Measurements from ENCODE around the gene PDGFRA. TPM values are rescaled to one million over a fixed set of nuclear protein-coding genes. Genes with fewer than 3 reads are reported as not detected.
"Not testable (repeated sequence)": the region's sequence is repeated elsewhere in the genome, so short reads cannot be mapped to it uniquely, and the experiment has no call there.

PDGFRA gene
- total RNA-seq, 2 experiments from 2014 or later = not detected

GRCh38 chr4:54337009-54337408 is 107.9 kb downstream of the PDGFRA start:
- ATAC-seq (ENCODE audit: poor library complexity) (no peak), DNase-seq (no peak)
- ChIA-PET CTCF (no interaction called here), POLR2A (no interaction called here)
- Histone ChIP-seq H3K36me3 (ENCODE audit: insufficient read depth, low read length) (no peaks in the 10 kb centered on the region), H3K9me3 (ENCODE audit: control insufficient read depth in 1 of 2, insufficient read depth in 1 of 2, low read length in 2 of 2) (no peaks in the 10 kb centered on the region), H3K27me3 (ENCODE audit: control insufficient read depth in 1 of 2, insufficient read depth in 2 of 2, low read length in 2 of 2) (peaks cover 0 to 4% of the 10 kb centered on the region in 2 experiments), H3K4me3 (ENCODE audit: low read length) (no peak overlapping the region), H3K4me1 (ENCODE audit: insufficient read depth, low read length) (no peaks in the 10 kb centered on the region), H3K27ac (ENCODE audit: low read depth in 1 of 2, low read length in 2 of 2) (no peak overlapping the region)
- no peaks in the 10 kb centered on the region for H3K9me3 Mint-ChIP-seq
- intact Hi-C loops (cut with DNase I, micrococcal nuclease) = no loop called here
- H3K4me1 Mint-ChIP-seq (ENCODE audit: low read depth) = no peaks in the 10 kb centered on the region
- no peak overlapping the region for H3K4me3 Mint-ChIP-seq
- peaks cover 21% of the 10 kb centered on the region for H3K27me3 Mint-ChIP-seq
- H3K36me3 Mint-ChIP-seq (ENCODE audit: low read depth) = no peaks in the 10 kb centered on the region
- no peak overlapping the region for H3K27ac Mint-ChIP-seq
- TF ChIP-seq CTCF (IDR thresholded peaks at IDR 0.05) = no peak

- H3K4me1 ChIP-seq (ENCODE audit: insufficient read depth, low read length); H3K4me1 Mint-ChIP-seq (ENCODE audit: low read depth); H3K4me3 ChIP-seq (ENCODE audit: low read length); H3K27ac ChIP-seq (ENCODE audit: low read depth in 1 of 2, low read length in 2 of 2); H3K27me3 ChIP-seq (ENCODE audit: control insufficient read depth in 1 of 2, insufficient read depth in 2 of 2, low read length in 2 of 2); H3K9me3 ChIP-seq (ENCODE audit: control insufficient read depth in 1 of 2, insufficient read depth in 1 of 2, low read length in 2 of 2); H3K36me3 ChIP-seq (ENCODE audit: insufficient read depth, low read length); H3K27ac Mint-ChIP-seq; POLR2A ChIA-PET; H3K9me3 Mint-ChIP-seq; DNase-seq; H3K36me3 Mint-ChIP-seq (ENCODE audit: low read depth); intact Hi-C loops (cut with DNase I, micrococcal nuclease); H3K4me3 Mint-ChIP-seq; CTCF ChIA-PET; ATAC-seq (ENCODE audit: poor library complexity): not testable (repeated sequence)
- peaks cover 16% of the 10 kb centered on the region for H3K27me3 Mint-ChIP-seq
These were observed 113.0 kb downstream of the PDGFRA start for GRCh38 chr4:54342067-54342466.

Other genes with a start within 250 kb of the PDGFRA start
- gene CHIC2, start 164.7 kb upstream of the PDGFRA start, total RNA-seq = 10 to 100 TPM; 53.8 to 59.2 TPM
- not detected for gene GSX2, start 129.1 kb upstream of the PDGFRA start, total RNA-seq

Measured in CD4-positive, alpha-beta T cell (primary cell).